GM18508 (cell line): ENCODE measurements around the gene RANBP1.

Experiments
- ATAC-seq: cut with Tn5 transposase; IDR thresholded peaks from one replicate; pipeline ENCODE4 v1.9.1; 2021; ENCODE audit warnings: moderate number of reproducible peaks; ENCODE audit not compliant: insufficient read depth, unreplicated experiment

RANBP1 gene

DNA sequence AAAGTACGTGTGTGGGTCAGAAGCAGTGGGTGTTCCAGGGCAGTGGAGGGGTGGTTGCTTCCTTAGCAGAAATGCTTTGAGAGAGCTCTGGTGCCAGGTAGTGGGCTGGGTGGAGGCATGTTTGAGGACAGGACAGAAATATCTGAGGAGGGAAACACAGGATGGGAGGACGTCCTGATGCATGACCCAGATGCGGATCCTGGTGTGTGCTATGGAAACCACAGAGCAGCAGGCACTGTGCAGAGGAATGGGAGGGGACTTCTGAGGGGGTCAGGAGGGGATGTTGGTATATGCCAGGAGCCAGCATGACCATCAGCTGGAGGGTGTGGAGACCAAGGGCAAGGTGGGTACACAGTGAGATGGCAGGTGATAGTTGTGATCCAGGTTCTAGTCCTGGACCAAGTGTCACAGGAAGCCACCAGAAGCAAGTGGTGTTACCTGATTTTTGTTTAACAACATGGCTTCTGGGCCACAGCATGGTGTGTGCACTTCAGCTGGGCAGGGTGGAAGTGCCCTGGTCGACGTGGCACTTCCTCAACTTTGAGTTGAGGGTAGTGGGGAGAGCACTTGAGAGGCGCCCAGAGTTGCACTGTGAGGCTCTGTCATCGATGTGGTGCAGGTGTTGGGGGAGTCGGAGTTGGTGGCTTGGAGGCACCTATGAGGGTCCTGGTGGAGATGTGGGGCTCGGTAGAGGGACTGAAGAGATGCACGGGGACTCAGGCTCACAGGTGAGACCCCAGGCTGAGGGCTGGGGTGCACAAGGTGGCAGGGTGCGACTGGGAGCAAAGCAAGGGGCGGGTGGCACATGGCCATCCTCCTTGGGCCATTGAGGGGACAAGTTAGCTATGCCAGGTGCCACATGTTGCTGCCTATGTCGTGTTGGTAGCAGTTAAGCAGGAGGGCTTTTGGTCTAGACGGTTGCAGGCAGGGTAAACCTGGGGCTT is 28.3 kb upstream of the RANBP1 start:
- ATAC-seq: no peak

DNA sequence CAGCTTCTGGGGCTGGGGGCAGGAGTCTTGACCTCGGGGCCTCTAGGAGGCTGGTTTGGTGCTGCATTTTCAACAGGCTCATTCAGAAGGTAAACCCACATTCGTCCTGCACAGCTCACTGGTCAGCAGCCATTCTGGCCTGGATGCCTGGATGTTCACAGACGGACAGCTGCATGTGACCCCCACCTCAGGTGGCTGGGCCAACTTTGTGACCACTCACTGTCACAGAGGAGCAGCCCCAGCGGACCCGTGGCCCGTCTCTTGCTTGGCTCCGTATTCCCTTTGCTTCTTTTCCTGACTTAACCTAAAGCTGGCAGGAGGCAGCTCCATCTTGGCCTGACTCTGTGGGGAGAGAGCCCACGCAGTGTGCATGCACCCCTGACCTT is 27.6 kb upstream of the RANBP1 start:
- ATAC-seq: no peak

DNA sequence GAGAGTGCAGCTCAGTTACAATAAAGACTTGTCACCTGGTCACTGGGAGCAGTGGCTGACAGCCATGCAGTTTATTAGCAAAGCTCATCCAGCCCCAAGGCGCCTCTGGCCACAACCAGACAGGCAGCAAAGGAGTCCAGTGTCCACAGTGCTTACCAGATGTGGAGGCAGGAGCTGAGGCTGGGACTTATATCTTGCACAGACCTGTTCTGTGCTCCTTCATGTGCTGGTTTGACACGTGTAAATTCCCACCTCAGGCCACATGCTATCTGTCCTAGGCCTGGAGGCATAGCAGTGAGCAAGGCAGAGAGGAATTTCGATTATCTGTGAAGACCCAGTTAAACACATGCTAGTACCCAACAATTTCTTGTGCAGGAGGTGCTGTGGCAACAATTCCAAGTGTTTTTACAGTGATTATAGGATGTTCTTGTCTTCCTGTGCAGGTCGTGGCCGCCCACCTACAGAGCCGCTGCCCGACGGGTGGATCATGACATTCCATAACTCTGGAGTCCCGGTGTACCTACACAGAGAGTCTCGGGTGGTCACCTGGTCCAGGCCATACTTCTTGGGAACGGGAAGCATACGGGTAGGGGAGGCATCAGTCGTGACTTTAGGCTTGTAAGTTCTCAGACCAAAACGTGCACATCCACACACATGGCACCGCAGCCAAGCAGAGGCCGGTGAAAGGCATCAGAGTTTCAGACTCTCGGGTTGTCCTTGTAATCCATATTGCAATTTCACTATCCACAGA is 26.5 kb upstream of the RANBP1 start:
- ATAC-seq: no peak

DNA sequence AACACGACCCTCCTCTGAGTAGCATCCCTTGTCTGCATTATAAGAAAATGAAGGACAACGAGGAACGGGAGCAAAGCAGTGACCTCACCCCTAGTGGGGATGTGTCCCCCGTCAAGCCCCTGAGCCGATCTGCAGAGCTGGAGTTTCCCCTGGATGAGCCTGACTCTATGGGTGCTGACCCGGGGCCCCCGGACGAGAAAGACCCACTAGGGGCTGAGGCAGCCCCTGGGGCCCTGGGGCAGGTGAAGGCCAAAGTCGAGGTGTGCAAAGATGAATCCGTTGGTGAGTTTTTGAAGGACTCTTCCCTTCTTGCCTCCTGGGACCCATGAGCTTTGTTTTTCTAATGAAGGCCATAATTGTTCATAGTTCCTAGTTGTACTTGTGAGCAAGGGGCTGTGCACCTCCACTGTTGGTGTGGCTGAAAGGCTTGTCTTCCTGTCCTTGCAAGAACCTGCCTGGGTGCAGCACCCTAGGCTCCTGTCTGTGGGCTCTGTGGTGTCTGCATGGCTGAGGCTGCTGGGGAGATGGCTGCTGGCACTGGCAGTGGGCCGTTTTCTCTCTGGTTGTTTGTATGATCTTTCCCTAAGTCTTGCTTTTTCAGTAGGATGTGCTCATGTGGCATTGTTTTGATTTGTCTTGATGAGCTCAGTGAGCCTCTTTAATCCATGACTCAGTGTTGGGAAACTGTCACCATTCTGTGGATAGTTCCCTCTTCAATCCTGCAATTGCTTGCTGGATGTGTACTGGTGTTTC is 25.8 kb upstream of the RANBP1 start:
- no peak for ATAC-seq

DNA sequence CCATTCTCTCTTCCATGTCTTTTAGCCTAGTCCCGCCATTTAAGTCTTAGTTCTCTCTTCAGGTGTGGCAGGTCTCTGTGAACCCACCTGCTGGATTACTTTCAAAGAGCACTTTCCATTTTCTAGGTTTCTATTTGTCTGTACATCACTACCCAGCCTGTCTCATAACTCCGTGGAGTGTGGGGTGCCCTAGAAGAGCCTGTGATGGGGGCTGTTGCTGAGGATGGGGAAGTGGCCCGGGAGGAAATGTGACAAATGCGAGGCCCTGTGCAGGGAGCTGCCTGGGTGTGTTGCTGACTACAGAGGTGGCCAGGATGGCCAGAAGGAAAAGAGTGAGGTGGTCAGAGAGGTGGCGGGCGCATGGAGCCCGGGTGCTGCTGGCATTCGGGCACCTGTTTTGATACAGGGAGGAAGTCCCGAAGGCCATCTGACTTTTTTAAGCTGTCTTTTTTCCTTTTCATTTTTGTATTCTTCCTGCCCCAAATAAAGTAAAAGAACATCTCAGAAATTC is 25.1 kb upstream of the RANBP1 start:
- no peak for ATAC-seq

DNA sequence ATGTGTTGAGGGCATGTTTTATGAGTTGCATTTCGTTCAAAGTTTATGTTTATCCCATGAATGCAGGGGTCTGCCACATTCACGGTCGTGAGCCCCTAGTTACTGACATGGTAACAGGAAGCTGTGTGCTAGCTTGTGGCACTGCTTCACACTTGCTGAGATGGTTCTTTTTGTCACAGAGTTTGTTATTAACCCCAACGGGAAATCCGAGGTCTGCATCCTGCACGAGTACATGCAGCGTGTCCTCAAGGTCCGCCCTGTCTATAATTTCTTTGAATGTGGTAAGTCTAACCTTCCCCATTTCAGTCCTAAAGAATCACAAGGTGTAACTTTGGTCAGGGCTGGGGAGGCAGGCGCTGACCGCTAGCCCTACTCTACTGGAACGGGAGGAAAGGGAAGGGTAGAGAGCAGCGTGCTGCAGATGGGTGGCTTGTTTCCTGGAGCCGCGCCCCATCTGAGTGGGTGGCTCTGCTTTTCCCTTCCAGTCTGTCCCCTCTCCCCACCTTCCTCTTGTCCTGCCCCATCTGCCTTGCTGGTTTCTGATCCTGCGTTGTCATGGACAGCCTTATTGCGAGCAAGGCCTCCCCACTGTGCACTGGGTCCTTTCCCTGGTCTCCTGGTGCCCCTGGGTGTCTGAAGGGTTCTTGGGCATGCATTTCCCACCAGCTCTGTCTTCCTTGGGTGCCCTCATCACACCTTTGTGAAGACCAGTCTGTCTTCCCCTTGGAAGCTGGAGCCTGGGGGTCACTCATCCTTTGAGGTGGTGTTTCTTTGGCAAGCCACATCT is 24.0 kb upstream of the RANBP1 start:
- no peak for ATAC-seq

DNA sequence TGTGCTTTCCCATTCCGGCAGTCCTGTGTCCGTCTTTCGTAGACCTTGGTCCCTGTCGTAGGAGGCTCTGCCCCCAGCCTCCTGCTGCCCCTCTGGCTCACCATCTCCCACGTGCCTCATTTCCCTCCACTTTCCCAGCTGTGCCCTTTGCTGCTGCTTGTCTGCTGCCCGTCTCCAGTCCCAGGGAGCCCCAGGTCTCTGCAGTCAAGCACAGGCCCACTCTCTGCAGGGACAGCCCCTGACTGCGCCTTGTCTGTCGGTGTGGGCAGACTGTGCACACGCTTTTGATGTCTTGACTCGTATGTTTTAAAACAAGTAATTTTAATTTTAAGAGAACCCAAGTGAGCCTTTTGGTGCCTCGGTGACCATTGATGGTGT is 23.4 kb upstream of the RANBP1 start:
- ATAC-seq: no peak

DNA sequence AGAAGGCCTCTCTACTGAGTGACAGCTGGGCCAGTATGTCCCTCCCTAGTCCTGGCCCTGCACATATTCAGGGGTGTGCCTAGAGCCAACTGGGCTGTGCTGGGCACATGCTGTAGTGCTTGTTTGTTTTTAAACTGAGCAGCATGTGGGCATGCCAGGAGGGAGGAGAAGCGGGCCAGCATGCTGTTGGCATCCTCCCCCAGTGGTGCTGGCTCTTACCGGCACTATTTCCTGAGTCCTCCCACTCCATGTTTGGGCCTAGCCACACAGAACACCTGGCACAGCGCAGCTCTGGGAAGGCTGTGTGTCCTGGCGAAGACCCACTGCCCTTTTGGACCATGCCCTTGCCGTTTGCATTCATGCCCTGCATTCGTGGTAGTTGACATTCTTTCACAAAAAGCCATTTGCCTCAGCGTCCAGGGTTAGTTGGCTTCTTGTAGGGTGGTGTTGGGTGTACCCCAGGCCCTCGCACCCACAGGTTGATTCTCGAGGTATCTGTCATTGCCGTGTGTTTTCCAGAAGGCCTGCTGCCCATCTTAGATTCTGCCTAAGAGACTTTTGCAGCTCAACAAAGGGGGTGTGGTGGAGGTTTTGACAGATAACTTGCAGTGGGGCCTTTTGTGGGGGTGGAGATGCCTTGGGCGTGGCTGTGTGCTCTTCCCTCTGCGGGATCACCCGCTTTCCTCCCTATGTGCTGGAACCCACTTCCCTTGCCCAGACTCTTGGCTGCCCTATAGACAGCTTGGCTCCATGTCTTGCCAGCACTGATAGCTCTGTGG is 22.3 kb upstream of the RANBP1 start:
- ATAC-seq: no peak

DNA sequence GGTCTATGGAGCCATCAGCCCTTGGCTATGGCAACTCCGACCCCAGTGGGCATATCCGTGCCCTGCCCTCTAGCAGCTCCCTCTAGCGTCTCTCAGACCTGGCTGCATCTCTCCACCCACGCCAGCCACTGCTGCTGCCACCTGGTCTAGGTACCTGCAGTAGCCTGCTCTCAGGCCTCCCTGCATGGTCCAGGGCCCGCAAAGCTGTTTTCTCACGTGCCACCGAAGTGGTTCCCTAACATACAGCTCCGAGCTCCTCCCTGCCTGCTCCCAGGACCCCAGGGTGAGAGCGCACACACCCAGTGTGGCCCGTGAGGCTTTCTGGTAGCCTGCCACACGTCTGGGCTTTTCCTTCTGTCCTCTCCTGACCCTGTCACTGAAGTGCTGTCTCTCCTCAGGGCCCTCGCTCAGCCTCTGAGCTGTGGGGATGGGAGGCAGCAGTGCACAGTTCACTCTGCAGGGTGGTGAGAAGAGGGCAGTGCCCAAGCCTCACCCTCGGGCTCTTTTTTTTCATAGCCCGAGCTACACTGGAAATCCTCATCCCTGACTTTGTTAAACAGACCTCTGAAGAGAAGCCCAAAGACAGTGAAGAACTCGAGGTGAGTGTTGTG is 21.6 kb upstream of the RANBP1 start:
- no peak for ATAC-seq

DNA sequence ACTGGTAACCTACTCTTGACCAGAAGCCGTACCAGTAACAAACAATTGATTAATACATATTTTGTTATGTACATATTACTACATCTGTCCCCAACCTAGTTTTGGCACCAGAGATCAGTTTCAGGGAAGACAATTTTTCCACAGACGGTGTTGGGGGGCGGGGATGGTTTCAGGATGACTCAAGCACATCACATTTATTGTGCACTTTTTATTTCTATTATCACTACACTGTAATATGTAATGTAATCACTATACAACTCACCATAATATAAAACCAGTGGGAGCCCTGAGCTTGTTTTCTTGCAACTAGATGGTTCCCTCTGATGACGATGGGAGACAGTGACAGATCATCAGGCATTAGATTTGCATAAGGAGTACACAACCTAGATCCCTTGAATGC is 20.4 kb upstream of the RANBP1 start:
- no peak for ATAC-seq

DNA sequence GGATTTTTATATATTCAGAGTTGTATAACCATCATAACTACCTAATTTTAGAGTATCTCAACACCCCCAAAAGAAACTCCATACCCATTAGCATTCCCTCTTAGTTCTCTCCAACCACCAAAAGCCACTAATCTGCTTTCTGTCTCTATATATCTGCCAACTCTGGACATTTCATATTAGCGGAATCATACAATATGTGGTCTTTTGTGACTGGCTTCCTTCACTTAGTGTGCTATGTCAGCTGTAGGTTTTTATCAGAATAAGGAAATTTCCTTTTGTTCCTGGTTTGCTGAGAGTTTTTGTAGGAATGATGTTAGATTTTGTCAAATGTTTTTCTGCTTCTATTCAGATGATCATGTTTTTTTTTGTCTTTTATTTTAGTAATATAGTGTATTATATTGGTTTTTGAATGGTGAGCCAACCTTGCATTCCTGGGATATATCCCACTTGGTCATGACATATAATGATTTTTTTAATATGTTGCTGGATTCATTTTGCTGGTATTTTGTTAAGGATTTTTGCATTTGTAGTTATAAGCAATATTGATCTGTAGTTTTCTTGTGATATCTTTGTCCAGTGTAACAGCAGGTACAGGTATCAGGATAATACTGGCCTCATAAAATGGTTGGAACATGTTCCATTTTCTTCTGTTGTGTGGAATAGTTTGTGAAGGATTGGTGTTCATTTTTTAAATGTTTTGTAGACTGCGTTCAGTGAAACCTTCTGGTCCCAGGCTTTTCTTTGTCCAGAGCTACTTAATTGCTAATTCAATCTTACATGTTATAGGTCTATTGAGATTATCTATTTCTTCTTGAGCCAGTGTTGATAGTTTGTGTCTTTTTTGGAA is 19.1 kb upstream of the RANBP1 start:
- no peak for ATAC-seq

DNA sequence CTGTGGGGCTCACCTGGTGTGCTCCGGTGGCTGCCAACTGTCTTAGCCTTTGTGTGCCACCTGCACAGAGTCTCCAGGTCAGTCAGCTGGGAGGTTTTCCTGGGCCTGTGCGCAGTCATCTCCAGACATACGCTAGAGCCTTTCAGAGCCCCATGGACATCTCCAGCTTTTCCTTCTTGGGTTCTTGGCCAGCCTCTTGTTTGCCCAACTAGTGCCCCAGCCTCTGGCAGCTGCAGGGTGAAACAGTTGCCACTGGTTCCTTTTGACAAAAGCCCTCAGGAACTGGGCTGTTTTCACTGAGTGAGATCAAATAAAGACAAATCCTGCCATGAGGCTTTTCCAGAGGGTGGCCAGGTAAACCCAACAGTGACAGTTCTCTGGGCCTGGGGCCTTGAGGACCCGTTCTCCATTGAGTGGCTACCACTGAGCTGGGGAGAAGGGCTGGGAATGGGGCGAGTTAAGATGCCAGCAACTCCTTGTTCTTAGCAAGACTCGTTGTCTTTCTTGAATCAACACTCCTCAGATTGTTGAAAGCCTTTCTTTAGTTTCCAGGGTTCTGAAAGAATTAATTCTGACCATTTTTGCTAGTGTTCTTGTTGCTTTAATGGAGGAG is 16.7 kb upstream of the RANBP1 start:
- ATAC-seq: no peak

DNA sequence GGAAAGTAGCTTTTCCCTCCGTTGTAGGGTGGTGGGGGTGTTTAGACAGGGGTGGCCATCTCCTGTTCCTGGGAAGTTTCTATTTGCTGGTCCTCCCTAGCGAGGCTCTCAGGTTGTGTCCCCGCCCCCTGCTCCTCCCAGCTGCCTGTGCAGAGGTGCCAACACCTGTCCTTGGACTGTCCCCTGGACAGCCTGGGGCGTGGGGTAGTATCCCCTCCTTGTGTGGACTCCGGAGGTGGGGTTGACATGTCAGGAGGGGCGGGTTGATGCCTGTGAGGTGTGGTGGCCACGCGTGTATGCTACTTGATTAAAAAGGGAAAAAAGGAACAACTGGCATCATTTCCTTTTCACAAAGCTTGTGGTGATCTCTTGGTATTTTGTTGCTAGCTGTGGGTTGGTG is 14.3 kb upstream of the RANBP1 start:
- ATAC-seq: no peak

DNA sequence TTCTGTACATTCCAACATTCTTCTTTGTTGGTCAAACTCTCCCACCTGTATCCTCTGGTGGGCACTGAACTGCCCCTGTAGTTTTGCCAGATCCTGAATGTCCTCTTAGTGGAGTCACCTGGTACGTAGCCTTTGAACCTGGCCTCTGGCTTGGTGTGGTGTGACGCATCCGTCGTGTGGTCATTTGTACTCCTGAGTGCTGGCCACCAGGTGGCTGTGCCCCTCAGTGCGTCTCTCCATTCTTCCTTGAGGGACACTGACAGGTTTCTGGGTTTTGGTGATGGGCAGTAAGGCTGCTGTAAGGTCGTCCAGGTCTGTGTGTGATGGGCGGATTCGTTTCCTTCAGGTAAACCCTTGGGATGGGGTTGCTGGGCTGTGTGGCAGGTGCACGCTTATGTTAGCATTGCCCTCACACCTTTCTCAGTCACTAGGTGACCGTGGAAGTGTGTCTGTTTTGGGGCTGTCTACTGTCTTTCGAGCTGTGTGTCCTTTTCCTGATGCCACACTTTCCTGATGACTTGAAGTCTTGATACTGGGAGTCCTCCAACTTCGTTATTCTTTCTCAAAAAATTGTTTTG is 13.6 kb upstream of the RANBP1 start:
- ATAC-seq: no peak

DNA sequence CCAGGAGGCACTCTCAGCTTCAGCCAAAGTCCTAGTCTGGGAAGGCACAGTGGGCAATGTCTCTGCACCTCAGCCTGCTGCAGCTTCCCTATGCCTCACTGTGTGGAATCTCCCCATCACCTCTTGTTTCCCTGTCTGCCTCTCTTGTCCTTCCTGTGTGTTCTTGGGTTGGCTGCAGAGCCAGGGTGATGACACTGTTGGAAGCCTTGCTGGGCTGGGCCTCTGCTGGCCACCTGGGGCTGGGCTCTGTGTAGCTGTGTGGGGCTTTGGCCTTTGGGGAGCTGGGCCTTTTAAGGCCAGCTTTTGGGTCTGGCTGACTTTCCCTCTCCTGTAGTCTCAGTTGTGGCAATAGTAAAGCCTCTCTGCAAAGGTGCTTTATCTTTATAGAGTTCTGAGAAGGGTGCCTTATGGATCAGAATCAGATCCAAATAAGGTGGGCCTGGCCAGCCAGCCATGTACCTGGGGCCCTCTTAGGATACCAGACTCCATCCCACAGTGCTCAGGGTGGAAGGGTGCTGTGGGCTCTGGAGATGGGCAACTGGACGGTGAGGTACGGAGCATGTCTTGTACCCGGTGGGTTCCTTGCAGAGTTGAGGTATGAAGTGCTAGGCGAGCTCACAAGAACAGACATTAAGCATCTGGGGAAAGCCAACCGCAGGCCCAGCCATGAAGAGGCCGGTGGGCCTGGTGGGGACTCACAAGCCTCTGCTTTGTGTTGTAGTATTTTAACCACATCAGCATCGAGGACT is 10.3 kb upstream of the RANBP1 start:
- no peak for ATAC-seq

DNA sequence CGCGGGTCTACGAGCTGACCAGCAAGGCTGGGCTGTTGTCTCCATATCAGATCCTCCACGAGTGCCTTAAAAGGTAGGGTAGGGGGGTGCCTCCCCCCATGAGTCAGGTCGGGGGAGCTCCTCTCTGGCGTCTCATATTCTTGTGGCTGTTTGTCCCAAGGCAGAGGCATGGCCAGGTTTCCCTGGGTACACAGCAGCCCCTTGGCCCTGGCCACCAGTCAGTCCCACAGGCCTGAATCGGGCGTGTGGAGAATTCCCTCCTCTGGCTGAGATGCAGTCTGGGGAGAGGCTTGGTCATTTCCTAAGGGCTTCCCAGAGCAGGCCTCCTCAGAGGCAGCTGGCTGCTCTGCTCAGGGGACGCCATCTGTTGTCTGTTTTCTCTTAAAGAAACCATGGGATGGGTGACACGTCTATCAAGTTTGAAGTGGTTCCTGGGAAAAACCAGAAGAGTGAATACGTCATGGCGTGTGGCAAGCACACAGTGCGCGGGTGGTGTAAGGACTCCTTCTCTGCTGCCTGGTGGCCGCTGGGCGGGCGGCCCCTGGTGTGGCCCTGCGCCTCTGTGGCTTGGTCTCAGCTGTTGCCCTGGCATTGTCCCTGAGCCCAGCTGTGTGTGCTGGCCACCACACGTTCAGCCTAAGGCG is 9.6 kb upstream of the RANBP1 start:
- no peak for ATAC-seq
